ENCODE results near the gene ACOT11. TPM values are rescaled to one million over a fixed set of nuclear protein-coding genes. Genes with fewer than 3 reads are reported as not detected.

ACOT11 gene
- total and polyA plus RNA-seq, 12 donors = 25.8 to 77.2 (median 54.7) TPM

DNA sequence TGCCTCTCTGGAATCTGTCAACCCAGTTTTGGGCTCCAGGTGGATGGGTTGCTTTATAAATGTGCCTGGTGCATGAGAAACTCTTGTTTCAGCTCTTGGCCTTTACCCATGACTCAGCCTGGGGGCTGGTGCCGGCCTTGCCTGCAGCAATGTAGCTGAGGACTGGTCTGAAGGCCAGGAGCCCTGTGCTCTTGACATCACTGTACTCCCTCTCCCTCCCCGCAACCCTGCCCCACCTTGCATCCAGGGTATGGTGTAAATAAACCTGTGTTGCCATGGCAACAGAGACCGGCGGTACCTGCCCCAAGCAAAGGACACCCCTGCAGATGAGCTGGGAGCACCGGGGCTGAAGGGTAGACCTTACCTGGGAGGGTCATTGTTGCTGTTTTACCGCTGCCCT is 62.0 kb downstream of the ACOT11 start:
- intact Hi-C loops (cut with DNase I) = no loop called here
- ATAC-seq (peak in 2 of 8 donors; percentile 8 to 11), DNase-seq (no peak)
- TF ChIP-seq, protein P1, sequence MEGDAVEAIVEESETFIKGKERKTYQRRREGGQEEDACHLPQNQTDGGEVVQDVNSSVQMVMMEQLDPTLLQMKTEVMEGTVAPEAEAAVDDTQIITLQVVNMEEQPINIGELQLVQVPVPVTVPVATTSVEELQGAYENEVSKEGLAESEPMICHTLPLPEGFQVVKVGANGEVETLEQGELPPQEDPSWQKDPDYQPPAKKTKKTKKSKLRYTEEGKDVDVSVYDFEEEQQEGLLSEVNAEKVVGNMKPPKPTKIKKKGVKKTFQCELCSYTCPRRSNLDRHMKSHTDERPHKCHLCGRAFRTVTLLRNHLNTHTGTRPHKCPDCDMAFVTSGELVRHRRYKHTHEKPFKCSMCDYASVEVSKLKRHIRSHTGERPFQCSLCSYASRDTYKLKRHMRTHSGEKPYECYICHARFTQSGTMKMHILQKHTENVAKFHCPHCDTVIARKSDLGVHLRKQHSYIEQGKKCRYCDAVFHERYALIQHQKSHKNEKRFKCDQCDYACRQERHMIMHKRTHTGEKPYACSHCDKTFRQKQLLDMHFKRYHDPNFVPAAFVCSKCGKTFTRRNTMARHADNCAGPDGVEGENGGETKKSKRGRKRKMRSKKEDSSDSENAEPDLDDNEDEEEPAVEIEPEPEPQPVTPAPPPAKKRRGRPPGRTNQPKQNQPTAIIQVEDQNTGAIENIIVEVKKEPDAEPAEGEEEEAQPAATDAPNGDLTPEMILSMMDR (IDR thresholded peaks at IDR 0.05) = no peak
- no peak overlapping the region for H3K27ac ChIP-seq
- peaks cover 0 to 39% (median 0%) of the 10 kb centered on the region in 9 donors for H3K36me3 ChIP-seq
- no peak overlapping the region for H3K4me3 ChIP-seq
- no peaks in the 10 kb centered on the region for H3K9me3 ChIP-seq
- peaks cover 0 to 9% (median 0%) of the 10 kb centered on the region in 9 donors for H3K4me1 ChIP-seq
- 57 to 78% methylated on average over 6 of the region's 6 CpGs for WGBS, 2 donors
- no peaks in the 10 kb centered on the region for H3K27me3 ChIP-seq

DNA sequence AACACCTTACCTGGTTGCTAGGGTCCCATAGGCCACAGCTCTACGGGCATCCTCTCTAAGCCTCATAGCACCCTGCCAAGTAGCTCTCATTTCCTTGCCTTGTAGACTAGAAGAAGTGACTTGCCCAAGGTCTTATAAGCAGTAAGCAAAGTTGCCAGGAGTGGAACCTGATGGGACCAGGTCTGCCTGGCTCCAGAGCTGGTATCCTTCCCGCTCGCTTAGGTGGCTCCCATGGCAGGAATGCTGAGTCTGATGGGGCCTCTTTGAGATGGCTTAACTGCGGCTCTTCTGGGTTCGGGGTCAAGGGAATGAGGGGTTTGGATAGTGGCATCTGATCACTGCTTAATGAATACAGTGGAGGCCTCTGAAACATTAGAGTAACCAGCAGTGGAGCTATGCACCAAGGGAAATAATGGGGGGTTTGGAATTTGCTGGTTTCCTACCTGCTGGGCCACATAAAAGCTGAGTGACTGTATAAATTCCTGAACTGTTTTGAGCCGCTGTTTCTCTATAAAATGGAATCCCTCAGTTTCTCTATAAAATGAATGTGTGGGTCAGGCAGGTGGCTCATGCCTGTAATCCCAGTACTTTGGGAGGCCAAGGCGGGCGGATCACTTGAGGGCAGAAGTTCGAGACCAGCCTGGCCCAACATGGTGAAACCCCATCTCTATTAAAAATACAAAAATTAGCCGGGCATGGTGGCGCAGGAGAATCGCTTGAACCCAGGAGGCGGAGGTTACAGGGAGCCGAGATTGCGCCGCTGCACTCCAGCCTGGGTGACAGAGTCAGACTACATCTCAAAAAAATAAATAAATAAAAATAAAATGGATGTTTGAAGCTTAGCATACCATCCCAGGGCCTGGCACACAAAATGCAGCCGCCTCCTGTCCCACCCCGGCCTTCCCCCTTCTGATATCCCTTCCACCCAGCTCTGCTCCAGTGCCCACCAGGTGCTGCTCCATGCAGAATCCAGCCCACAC is 62.9 kb downstream of the ACOT11 start:
- Histone ChIP-seq H3K4me3 (no peak overlapping the region), H3K27me3 (no peaks in the 10 kb centered on the region), H3K27ac (no peak overlapping the region), H3K36me3 (peaks cover 0 to 36% (median 0%) of the 10 kb centered on the region in 9 donors), H3K9me3 (no peaks in the 10 kb centered on the region), H3K4me1 (peaks cover 0 to 16% (median 0%) of the 10 kb centered on the region in 9 donors)
- 94 to 95% methylated on average over 18 of the region's 18 CpGs for WGBS, 2 donors
- ATAC-seq = no peak
- TF ChIP-seq, protein P1 (IDR thresholded peaks at IDR 0.05) = no peak
- intact Hi-C loops (cut with DNase I) = no loop called here
- no peak for DNase-seq

DNA sequence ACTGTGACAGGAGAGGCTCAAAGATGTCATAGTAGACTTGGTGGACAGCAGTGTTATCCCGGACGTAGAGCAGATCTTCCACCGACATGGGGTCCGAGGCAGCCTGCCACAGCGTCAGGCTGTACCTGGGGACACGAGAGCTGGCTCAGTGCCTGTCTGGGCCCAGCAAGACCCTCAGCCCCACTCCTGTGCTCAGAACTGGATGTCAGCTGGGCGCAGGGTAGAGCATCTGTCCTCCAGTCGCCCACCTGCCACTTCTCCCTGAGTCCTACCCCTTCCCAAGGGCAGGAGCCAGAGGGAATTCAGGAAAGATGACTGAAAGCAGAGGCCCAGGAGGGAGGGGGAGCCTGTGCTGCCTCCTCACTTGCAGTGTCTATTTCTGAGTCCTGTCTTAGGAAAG is 63.6 kb downstream of the ACOT11 start:
- intact Hi-C loops (cut with DNase I) = no loop called here
- WGBS, 2 donors = 53 to 68% methylated on average over 8 of the region's 8 CpGs

DNA sequence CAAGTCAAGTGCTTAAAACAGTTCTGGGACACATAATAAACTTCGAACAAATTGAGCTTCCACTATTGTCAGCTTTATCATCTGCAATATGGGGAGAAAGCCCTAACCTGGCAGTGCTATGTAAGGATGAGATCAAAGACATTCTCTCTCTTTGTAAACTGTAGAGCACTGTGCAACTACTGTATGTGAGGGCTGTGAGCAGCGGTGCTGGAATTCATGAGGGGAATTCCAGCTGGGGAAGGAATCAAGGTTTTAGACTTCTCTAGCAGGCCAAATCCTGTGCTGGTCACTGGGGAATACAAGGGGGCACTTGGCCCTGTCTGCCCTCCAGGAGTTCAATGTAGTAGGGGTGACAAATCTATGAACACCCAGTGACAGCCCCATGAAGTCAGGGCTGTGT is 66.0 kb downstream of the ACOT11 start:
- H3K4me3 ChIP-seq = no peak overlapping the region
- intact Hi-C loops (cut with DNase I) = no loop called here

More for the DNA sequence above, 63.6 kb downstream of the ACOT11 start:
- no peak overlapping the region for H3K4me3 ChIP-seq
- H3K36me3 ChIP-seq = peaks cover 0 to 34% (median 0%) of the 10 kb centered on the region in 9 donors
- DNase-seq = no peak
- TF ChIP-seq, protein P1 (IDR thresholded peaks at IDR 0.05) = no peak
- no peaks in the 10 kb centered on the region for H3K9me3 ChIP-seq
- ATAC-seq = peak in 1 of 8 donors; percentile 7
- no peak overlapping the region for H3K27ac ChIP-seq
- peaks cover 0 to 17% (median 0%) of the 10 kb centered on the region in 9 donors for H3K4me1 ChIP-seq
- H3K27me3 ChIP-seq = no peaks in the 10 kb centered on the region

More for the DNA sequence above, 66.0 kb downstream of the ACOT11 start:
- TF ChIP-seq, protein P1 (IDR thresholded peaks at IDR 0.05) = no peak
- H3K4me1 ChIP-seq = peaks cover 0 to 17% (median 0%) of the 10 kb centered on the region in 9 donors
- H3K36me3 ChIP-seq = peaks cover 0 to 12% (median 0%) of the 10 kb centered on the region in 9 donors
- ATAC-seq (no peak), DNase-seq (no peak)
- H3K27ac ChIP-seq = no peak overlapping the region
- H3K9me3 ChIP-seq = no peaks in the 10 kb centered on the region
- 75 to 83% methylated on average over 2 of the region's 2 CpGs for WGBS, 2 donors
- peaks cover 0 to 5% (median 0%) of the 10 kb centered on the region in 7 donors for H3K27me3 ChIP-seq

Data from heart right ventricle (tissue), 16 donors.